K562 (cell line): Measurements from ENCODE around the gene PLEKHA6. TPM values are rescaled to one million over a fixed set of nuclear protein-coding genes. Genes with fewer than 3 reads are reported as not detected.

Source experiments
- BACH1 ChIP-seq: fragments of 200-800 bp; sonication (Bioruptor generic); IDR thresholded peaks from 2 replicates; pipeline ENCODE4 v1.6.1; 2016; ENCODE audit warnings: missing genetic modification characterization, missing compliant biosample characterization
- CEBPG ChIP-seq, 3 experiments: fragments of 200-800 bp in 1 of 3; sonication (Bioruptor generic) in 1 of 3; sonication (generic) in 1 of 3; formaldehyde crosslinking in 1 of 3; IDR thresholded peaks in 2 of 3; conservative IDR thresholded peaks in 1 of 3; 2 replicates each; pipeline versions ENCODE4 v1.6.1 to v1.8.0; 2016 to 2022; ENCODE audit warnings: missing compliant biosample characterization in 2 of 3, missing genetic modification characterization in 2 of 3, mild to moderate bottlenecking in 1 of 3, missing genetic modification reagents in 1 of 3
- FOSL1 ChIP-seq: fragments of 200-800 bp; sonication (Bioruptor generic); conservative IDR thresholded peaks from 2 replicates; pipeline ENCODE4 v1.6.1; 2016; ENCODE audit warnings: missing genetic modification characterization, missing compliant biosample characterization
- MEIS2 ChIP-seq: fragments of 450-650 bp; IDR thresholded peaks from 2 replicates; pipeline ENCODE4 v1.6.1; 2014; ENCODE audit warnings: mild to moderate bottlenecking; ENCODE audit not compliant: partially characterized antibody
- NUFIP1 ChIP-seq: fragments of 450-650 bp; IDR thresholded peaks from 2 replicates; pipeline ENCODE4 v1.6.1; 2018; ENCODE audit not compliant: partially characterized antibody
- RAD21 ChIP-seq, 2 experiments: fragments of 250-450 bp in 1 of 2; fragments of 450-650 bp in 1 of 2; sonication (Bioruptor Pico) in 1 of 2; formaldehyde crosslinking in 1 of 2; IDR thresholded peaks in 1 of 2; conservative IDR thresholded peaks in 1 of 2; 2 replicates each; pipeline versions ENCODE4 v1.4.0 to v1.8.0; 2020 to 2022; ENCODE audit warnings: mild to moderate bottlenecking in 2 of 2, moderate library complexity in 1 of 2
- RAD51 ChIP-seq: fragments of 450-650 bp; IDR thresholded peaks from 2 replicates; pipeline ENCODE4 v1.7.1; 2016; ENCODE audit warnings: low read depth, mild to moderate bottlenecking, borderline replicate concordance
- SOX6 ChIP-seq: fragments of 450-650 bp; IDR thresholded peaks from 2 replicates; pipeline ENCODE4 v1.6.1; 2014; ENCODE audit warnings: mild to moderate bottlenecking
- STAG1 ChIP-seq: sonication (generic); formaldehyde crosslinking; IDR thresholded peaks from 2 replicates; pipeline ENCODE4 v1.5.0; 2020; ENCODE audit warnings: missing genetic modification reagents, borderline replicate concordance
- TAF9B ChIP-seq: fragments of 450-650 bp; IDR thresholded peaks from 2 replicates; pipeline ENCODE4 v1.6.1; 2018; ENCODE audit warnings: mild to moderate bottlenecking; ENCODE audit not compliant: partially characterized antibody
- TSHZ1 ChIP-seq: fragments of 250-450 bp; sonication (Bioruptor Pico); IDR thresholded peaks from 2 replicates; pipeline ENCODE4 v1.4.0; 2020; ENCODE audit warnings: mild to moderate bottlenecking, moderate library complexity
- ZBTB49 ChIP-seq: sonication (generic); formaldehyde crosslinking; IDR thresholded peaks from 2 replicates; pipeline ENCODE4 v1.8.0; 2022; ENCODE audit warnings: missing genetic modification reagents, mild to moderate bottlenecking, borderline replicate concordance
- ZNF407 ChIP-seq: fragments of 450-650 bp; IDR thresholded peaks from 2 replicates; pipeline ENCODE4 v1.6.1; 2016; ENCODE audit warnings: low read depth
- polyA plus RNA-seq, 8 experiments: library from polyadenylated mRNA; depleted of rRNA in 4 of 8; stranded (reverse) in 5 of 8; unstranded in 3 of 8; fragments of >200 nt; fragmentation: Nextera tagmentation in 2 of 8; fragmentation: Illumina TruSeq in 1 of 8; extraction: Ambion mirVana in 2 of 8; extraction: Trizol in 1 of 8; gene quantifications; 2 replicates each; pipeline versions ENCODE4 v1.2.1 to v1.2.3, GENCODE V29; 2011 to 2014; ENCODE audit warnings: inconsistent platforms in 1 of 8, missing spikeins in 1 of 8
- total RNA-seq, 7 experiments: library from RNA; depleted of rRNA in 6 of 7; stranded (reverse); fragments of >200 nt in 6 of 7; fragmentation: Illumina TruSeq in 2 of 7; extraction: Trizol in 2 of 7; gene quantifications; 2 replicates each; pipeline versions ENCODE4 v1.2.1 to v1.2.3, GENCODE V29; 2011 to 2021; ENCODE audit warnings: low replicate concordance in 1 of 7

The PLEKHA6 gene
- total and polyA plus RNA-seq, 9 of the 15 experiments (the other 6 are each of a cell fraction or from before 2014, with no cell fraction given) = under 0.01 to 0.33 (median 0.01) TPM; not detected in 4

- TF ChIP-seq ZBTB49 (CRISPR knock-in tag) = no peak
- TF ChIP-seq RAD21 (CRISPR knock-in tag; conservative IDR thresholded peaks at IDR 0.05 in 1 of 2, IDR thresholded peaks at IDR 0.05 in 1 of 2) = no peak
- no peak for TF ChIP-seq ZNF407
- no peak for TF ChIP-seq TSHZ1 (CRISPR knock-in tag)
- no peak for TF ChIP-seq RAD51
- TF ChIP-seq NUFIP1 = no peak
- no peak for TF ChIP-seq STAG1 (CRISPR knock-in tag)
- TF ChIP-seq TAF9B = no peak
- no peak for TF ChIP-seq FOSL1 (tag)
- no peak for TF ChIP-seq CEBPG (CRISPR knock-in tag; IDR thresholded peaks at IDR 0.05)
- TF ChIP-seq CEBPG (tag; conservative IDR thresholded peaks at IDR 0.05 in 1 of 2, IDR thresholded peaks at IDR 0.05 in 1 of 2) = no peak
- no peak for TF ChIP-seq BACH1 (tag)
- no peak for TF ChIP-seq MEIS2
- no peak for TF ChIP-seq SOX6
- TF ChIP-seq, all 486 proteins: peak for 0
These were observed 142.1 kb downstream of the PLEKHA6 start (continued) for GRCh38 chr1:204217648-204218000.
